A673 (cell line): ENCODE data around the gene LGR4.

Experiments
- EZH2 ChIP-seq: fragments of 200-600 bp; sonication (generic); IDR thresholded peaks from 2 replicates; pipeline ENCODE4 v1.6.1; 2017; ENCODE audit warnings: borderline replicate concordance, low read depth, mild to moderate bottlenecking, mixed read lengths, antibody characterized with exemption, low read length; ENCODE audit not compliant: poor library complexity, severe bottlenecking
- TF ChIP-seq, protein P1 (sequence below): fragments of 300-800, 200-600 bp; sonication (generic); conservative IDR thresholded peaks from 2 replicates; pipeline ENCODE4 v1.5.1; 2017; ENCODE audit warnings: low read depth, mild to moderate bottlenecking, antibody characterized with exemption, low read length, moderate library complexity, mixed read lengths

GRCh38 chr11:27514558-27514957, 42.0 kb upstream of the LGR4 start:
- TF ChIP-seq, protein P1, sequence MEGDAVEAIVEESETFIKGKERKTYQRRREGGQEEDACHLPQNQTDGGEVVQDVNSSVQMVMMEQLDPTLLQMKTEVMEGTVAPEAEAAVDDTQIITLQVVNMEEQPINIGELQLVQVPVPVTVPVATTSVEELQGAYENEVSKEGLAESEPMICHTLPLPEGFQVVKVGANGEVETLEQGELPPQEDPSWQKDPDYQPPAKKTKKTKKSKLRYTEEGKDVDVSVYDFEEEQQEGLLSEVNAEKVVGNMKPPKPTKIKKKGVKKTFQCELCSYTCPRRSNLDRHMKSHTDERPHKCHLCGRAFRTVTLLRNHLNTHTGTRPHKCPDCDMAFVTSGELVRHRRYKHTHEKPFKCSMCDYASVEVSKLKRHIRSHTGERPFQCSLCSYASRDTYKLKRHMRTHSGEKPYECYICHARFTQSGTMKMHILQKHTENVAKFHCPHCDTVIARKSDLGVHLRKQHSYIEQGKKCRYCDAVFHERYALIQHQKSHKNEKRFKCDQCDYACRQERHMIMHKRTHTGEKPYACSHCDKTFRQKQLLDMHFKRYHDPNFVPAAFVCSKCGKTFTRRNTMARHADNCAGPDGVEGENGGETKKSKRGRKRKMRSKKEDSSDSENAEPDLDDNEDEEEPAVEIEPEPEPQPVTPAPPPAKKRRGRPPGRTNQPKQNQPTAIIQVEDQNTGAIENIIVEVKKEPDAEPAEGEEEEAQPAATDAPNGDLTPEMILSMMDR: no peak
- no peak for TF ChIP-seq EZH2
